Lower lobe of right lung (tissue), 2 donors: Measurements from ENCODE around the gene FAM217A. TPM values are rescaled to one million over a fixed set of nuclear protein-coding genes. Genes with fewer than 3 reads are reported as not detected.
"Not testable (repeated sequence)": the region's sequence is repeated elsewhere in the genome, so short reads cannot be mapped to it uniquely, and the experiment has no call there.

Experiments used
- ATAC-seq, 2 donors: fragments of 200-7000 bp; cut with Tn5 transposase; one replicate each; pipeline ENCODE4 v1.9.1; 2020 to 2022; ENCODE audit warnings: mild to moderate bottlenecking in 2 of 2, moderate library complexity in 2 of 2
- DNase-seq: peaks from one replicate; pipeline ENCODE4 v3.0.0-alpha.2; 2020
- H3K27ac ChIP-seq: fragments of 200-600 bp; one replicate; pipeline ENCODE4 v1.8.0; 2022
- H3K27me3 ChIP-seq: fragments of 200-600 bp; one replicate; pipeline ENCODE4 v1.8.0; 2022; ENCODE audit warnings: low read depth
- H3K36me3 ChIP-seq: fragments of 200-600 bp; one replicate; pipeline ENCODE4 v1.8.0; 2022; ENCODE audit warnings: mild to moderate bottlenecking
- H3K4me1 ChIP-seq: fragments of 200-600 bp; one replicate; pipeline ENCODE4 v1.8.0; 2022
- H3K4me3 ChIP-seq: fragments of 200-600 bp; one replicate; pipeline ENCODE4 v1.8.0; 2022; ENCODE audit warnings: mild to moderate bottlenecking
- H3K9me3 ChIP-seq: fragments of 200-600 bp; one replicate; pipeline ENCODE4 v1.8.0; 2022
- CTCF ChIP-seq: fragments of 200-600 bp; IDR thresholded peaks from one replicate; pipeline ENCODE4 v1.8.0; 2022; ENCODE audit warnings: antibody characterized with exemption, mild to moderate bottlenecking
- intact Hi-C: fragments of 100-400 bp; cut with DNase I; formaldehyde crosslinking; loops from one replicate; pipeline ENCODE4 v1.11.0; 2022
- total RNA-seq: library from RNA; stranded (reverse); fragmentation: NEBNext Ultra II Directional; extraction: Animal tissue kit (Norgen Biotek cat#: 25700); gene quantifications from one replicate; pipeline ENCODE4 v1.2.1, GENCODE V29; 2021
- donor health status: DM: no; HTN: yes; CAD: no; lungs with severe emphysema.

FAM217A gene
- total RNA-seq, 1 donor from 2014 or later, result not detected

- intact Hi-C loops, result no loop called here
- H3K27ac ChIP-seq, result no peak overlapping the region
- no peaks in the 10 kb centered on the region for H3K4me1 ChIP-seq
- DNase-seq (no peak), ATAC-seq (no peak)
- H3K4me3 ChIP-seq, result no peak overlapping the region
- H3K27me3 ChIP-seq, result no peaks in the 10 kb centered on the region
- peaks cover 62% of the 10 kb centered on the region for H3K36me3 ChIP-seq
- no peak for TF ChIP-seq CTCF
- H3K9me3 ChIP-seq, result no peaks in the 10 kb centered on the region
These were observed 36.8 kb upstream of the FAM217A start for GRCh38 chr6:4115741-4116140.

DNA sequence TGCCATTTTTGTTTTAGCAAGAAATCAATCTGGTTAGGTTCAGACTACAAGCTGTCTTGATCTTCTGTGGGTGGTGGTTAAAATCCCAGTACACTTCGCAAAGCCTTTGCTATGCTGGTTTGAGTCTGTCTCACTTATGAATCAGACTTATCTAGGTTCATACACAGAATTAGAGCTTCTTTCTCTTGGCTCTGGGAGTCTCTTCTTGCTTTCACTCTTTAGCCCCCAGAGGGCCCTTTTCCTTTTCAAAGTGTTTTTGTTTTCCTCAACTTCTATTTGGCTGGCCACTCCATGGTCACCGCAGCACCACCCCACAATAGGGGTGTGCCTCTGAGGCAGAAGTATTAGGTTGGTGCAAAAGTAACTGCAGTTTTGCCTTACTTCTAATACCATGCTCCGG lies 35.2 kb upstream of the FAM217A start:
- DNase-seq (no peak), ATAC-seq (no peak)
- Histone ChIP-seq H3K4me3 (no peak overlapping the region), H3K36me3 (peaks cover 46% of the 10 kb centered on the region), H3K27me3 (no peaks in the 10 kb centered on the region), H3K4me1 (no peaks in the 10 kb centered on the region), H3K27ac (no peak overlapping the region), H3K9me3 (no peaks in the 10 kb centered on the region)
- intact Hi-C loops, result no loop called here
- no peak for TF ChIP-seq CTCF

DNA sequence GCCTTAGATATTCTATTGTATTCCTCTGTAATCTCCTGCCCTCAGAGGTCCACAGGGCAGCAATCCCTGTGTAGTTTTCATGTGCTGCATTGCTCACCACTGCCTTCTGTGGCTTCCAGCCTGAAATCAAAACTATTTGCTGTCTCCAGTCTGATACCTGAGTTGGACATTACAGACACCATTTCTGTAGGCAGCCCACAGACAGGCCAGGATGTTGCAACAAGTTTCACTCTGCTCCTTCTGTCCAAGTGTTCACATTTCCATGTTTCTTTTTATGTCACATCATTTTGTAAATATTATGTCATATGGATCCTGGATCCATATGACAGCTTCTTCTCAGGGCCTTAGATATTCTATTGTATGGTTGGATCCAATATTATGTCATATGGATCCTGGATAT lies 34.7 kb upstream of the FAM217A start:
- ATAC-seq (no peak), DNase-seq (no peak)
- intact Hi-C loops, result no loop called here
- Histone ChIP-seq H3K27ac (no peak overlapping the region), H3K36me3 (peaks cover 41% of the 10 kb centered on the region), H3K4me1 (no peaks in the 10 kb centered on the region), H3K4me3 (no peak overlapping the region), H3K9me3 (no peaks in the 10 kb centered on the region), H3K27me3 (no peaks in the 10 kb centered on the region)
- no peak for TF ChIP-seq CTCF

DNA sequence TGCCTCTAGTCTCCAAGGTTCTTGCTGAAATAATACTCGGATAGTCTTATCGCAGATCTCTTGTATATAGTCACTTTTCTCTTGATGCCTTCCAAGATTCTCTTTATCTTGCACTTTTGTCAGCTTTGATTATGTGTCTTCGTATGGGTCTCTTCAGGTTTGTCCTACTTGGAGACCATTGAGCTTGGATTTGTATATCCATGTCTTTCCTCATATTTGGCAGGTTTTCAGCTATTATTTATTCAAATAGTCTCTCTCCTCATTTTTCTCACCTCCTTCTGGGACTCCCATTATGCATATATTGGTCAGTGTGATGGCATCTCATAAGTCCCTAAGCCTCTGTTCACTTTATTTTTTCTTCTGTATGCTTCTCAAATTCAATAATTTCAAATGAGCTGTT lies 33.4 kb upstream of the FAM217A start:
- no peak for TF ChIP-seq CTCF
- Histone ChIP-seq H3K4me1 (no peaks in the 10 kb centered on the region), H3K9me3 (no peaks in the 10 kb centered on the region), H3K27me3 (no peaks in the 10 kb centered on the region), H3K27ac (no peak overlapping the region), H3K4me3 (no peak overlapping the region), H3K36me3 (peaks cover 28% of the 10 kb centered on the region)
- intact Hi-C loops, result no loop called here
- ATAC-seq, result no peak
- DNase-seq, result no peak

- intact Hi-C loops, result not testable (repeated sequence)
These were observed 30.5 kb upstream of the FAM217A start for GRCh38 chr6:4109363-4109815.

DNA sequence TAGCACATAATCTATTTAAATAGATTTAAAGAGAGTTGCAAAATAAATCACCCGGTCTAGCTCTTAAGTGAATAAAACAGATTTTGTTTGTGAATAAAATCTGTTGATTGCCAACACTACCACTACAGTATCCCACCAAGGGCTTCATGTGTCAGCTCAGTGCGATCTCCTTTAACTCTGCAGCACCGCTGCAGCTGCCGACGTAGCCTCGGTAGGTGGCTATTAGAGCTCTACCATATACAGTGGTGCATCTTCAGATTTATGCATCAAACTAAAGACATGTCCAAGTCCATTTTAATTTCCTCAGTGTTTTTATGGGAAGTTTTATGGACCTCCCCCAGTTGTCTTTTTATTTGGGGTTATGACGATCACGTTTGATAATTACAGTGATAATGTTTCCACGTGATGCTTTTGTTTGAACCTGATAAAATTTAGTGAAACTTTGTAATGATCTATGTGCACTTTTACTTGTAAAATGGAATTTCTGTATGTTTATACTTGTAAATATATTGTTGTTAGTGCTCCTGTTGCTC lies 29.7 kb upstream of the FAM217A start:
- no peaks in the 10 kb centered on the region for H3K9me3 ChIP-seq
- H3K4me1 ChIP-seq, result no peaks in the 10 kb centered on the region
- no peaks in the 10 kb centered on the region for H3K36me3 ChIP-seq
- no peak overlapping the region for H3K27ac ChIP-seq
- ATAC-seq (no peak), DNase-seq (no peak)
- H3K4me3 ChIP-seq, result no peak overlapping the region
- no peak for TF ChIP-seq CTCF
- no peaks in the 10 kb centered on the region for H3K27me3 ChIP-seq
- intact Hi-C loops, result no loop called here

More at GRCh38 chr6:4109363-4109815, 30.5 kb upstream of the FAM217A start:
- H3K9me3 ChIP-seq, H3K4me3 ChIP-seq, DNase-seq, H3K4me1 ChIP-seq, H3K36me3 ChIP-seq, H3K27me3 ChIP-seq, H3K27ac ChIP-seq: not testable (repeated sequence)
- peak; percentile 42 to 46 for ATAC-seq
